CD4-positive, alpha-beta T cell treated with Interferon alpha-2 for 1 hour (primary cell): ENCODE measurements around the gene CNDP1.
"Not testable (repeated sequence)": the region's sequence is repeated elsewhere in the genome, so short reads cannot be mapped to it uniquely, and the experiment has no call there.

Experiments
- DNase-seq, 2 donors: peaks; one replicate each; pipeline ENCODE4 v3.0.0-alpha.2; 2020 to 2022

The CNDP1 gene, protein sequence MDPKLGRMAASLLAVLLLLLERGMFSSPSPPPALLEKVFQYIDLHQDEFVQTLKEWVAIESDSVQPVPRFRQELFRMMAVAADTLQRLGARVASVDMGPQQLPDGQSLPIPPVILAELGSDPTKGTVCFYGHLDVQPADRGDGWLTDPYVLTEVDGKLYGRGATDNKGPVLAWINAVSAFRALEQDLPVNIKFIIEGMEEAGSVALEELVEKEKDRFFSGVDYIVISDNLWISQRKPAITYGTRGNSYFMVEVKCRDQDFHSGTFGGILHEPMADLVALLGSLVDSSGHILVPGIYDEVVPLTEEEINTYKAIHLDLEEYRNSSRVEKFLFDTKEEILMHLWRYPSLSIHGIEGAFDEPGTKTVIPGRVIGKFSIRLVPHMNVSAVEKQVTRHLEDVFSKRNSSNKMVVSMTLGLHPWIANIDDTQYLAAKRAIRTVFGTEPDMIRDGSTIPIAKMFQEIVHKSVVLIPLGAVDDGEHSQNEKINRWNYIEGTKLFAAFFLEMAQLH

DNA sequence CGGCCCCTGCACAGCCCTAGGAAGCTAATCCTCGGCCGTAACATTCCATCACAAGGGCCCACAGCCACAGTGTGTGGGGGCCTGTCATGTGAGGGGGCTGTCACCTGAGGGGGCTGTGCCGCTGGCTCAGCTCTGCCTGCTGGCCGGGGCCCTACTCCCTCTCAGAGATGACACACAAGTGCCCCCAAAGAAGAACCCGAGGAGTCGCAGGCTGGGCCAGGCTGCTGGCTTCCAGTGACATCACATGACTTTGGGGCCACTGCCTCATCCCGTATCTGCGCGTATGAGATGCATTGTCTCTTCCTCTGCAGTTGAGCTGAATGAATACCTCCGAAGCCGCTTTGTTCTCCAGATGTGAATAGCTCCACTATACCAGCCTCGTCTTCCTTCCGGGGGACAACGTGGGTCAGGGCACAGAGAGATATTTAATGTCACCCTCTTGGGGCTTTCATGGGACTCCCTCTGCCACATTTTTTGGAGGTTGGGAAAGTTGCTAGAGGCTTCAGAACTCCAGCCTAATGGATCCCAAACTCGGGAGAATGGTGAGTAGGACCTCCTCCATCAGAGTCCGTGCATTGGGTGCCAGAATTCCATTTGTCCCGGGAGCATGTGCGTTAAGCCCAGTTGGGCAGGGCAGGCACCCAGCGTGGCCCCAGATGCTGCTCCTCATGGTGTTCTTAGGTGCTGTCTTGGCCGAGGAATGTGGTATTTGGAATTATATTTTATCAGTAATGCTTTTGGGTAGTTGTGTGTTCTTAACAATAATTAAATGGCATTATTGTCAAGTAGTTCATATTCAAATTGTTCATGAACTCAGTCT is at the start of gene CNDP1:
Gene CNDP1, plus strand, starts transcription at position 351 of the 820 bp plus-strand sequence. Its CDS starts 168 bp downstream, at position 519.
- no peak for DNase-seq

DNA sequence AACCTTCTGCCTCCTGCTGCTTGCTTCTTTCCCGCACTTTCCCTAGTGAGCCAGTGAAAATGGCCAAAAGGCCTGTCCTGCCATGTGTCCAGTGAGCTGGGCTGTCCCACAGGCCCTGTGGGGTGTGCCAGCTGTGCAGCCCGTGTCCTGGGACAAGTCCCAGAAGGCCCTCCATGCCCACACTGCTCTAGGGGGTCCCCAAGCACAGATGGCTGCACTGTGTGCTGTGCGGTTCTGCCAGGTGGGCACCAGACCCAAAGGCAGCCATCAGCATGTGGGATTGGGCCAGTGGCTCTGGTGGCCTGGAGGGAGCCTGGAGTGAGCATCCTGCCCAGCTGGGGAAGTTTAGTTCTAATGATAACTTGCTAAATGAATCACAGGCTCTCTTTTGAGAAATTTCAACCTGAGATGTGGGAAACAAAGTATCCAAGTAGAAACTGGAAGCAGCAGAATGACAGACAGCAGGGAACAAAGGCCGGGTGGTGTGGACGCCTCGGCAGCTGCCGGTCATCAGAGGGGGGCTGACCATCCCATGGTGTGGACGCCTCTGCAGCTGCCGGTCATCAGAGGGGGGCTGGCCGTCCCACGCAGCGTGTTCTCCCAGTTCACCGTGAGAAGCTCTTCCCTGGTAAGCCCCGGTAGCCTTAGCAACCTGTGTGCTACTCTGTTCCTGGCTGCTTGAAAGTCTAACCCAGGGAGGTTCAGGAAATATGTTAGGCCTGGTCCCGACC is 48.0 kb upstream of the CNDP1 start:
- no peak for DNase-seq

DNA sequence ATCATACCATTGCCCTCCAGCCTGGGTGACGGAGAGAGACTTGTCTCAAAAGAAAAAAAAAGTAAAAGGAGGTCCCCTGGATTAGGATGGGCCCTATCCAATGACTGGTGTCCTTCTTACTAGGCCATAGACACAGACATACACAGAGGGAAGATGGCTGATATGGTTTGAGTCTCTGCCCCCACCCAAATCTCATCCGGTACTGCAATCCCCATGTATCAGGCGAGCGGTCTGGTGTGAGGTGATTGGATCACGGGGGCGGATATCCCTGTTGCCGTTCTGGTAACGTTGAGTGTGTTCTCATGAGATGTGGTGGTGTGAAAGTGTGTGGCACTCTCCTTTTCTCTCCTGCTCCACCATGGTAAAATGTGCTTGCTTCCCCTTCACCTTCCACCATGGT is 45.9 kb upstream of the CNDP1 start:
- DNase-seq: no peak

DNA sequence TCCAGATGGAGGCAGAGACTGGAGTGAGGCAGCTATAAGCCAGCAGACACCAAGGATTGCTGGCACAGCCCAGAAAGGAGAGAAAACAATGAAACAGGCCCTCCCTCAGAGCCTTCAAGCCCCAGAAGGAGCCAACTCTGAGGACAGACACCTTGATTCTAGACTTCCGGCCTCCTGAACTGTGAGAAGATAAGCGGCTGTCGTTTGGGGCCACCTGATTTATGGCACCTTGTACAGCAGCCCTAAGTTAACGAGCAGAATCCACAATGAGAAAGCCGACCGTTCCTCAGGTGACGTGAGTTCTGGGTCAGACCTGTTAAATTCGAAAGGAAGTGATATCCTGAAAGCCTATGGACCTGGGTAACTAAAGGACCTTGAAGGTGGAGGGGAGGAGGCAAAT is 45.4 kb upstream of the CNDP1 start:
- no peak for DNase-seq

DNA sequence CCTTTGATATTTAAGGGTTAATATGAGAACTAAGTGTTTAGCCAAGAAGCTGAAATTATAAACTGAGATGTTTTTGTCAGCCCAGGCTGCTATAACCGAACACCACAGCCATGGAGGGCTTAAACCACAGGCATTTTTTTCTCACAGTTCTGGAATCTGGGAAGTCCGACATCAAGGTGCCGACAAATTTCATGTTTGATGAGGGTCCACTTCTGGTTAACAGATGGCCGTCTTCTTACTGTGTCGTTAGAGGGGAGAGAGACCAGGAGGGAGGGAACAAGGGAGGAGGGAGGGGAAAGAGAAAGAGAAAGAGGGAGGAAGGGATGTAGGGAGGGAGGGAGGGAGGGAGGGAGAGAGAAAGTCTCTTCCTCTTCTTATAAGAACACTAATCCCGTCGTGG is 44.6 kb upstream of the CNDP1 start:
- DNase-seq: no peak

DNA sequence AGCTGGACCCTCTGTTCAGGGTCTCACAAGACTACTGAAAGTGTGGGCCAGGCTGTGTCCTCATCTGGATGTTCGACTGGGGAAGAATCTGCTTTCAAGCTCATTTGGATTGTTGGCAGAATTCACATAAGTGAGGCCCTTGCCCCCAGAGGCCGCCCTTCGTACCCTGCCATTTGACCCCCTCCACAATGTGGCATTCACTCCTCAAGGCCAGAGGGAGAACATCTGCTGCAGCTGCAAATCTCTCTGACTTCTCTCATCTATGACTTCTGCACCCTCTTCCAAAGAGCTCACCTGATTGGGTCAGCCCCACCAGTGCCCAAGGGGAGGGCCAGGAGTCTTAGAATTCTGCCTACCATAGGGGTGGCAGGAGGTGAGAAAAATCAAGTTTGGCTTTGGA is 42.0 kb upstream of the CNDP1 start:
- no peak for DNase-seq

DNA sequence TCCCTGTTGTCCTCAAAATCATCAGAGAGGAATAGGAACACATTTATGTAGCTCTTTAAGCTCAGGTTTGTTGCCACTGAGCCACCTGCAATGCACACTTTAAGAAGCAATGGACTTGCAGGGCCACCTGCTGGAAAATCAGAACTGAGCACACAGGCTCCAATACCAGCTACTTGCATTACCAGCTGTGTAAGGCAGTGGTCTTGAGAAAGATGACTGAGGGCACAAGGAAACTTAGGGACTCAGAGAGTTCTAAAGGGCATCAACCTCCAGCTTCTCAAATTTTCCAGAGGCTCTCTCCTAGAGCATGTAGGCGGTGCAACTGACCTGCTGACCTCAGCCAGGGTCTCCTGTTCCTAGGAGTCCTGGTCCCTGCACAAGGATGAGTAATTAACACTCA is 40.6 kb upstream of the CNDP1 start:
- peak; percentile 76 to 82 for DNase-seq

DNA sequence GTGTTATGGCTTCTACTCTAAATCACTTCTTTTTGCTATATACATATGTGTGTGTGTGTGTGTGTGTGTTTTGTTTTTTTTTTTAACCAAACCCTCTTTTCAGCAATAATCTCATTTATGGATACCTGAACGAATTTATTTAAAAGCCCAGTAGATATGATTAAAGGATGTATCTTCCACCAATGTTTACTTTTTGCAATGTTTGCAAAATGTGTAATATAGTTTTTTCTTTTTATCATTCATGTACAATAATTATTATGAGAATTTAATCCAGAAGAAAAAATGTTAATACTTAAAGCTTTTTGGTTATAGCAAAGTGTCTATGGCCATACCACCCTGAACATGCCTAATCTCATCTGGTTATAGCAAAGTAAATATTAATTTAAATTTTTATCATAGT is 39.8 kb upstream of the CNDP1 start:
- DNase-seq: no peak

DNA sequence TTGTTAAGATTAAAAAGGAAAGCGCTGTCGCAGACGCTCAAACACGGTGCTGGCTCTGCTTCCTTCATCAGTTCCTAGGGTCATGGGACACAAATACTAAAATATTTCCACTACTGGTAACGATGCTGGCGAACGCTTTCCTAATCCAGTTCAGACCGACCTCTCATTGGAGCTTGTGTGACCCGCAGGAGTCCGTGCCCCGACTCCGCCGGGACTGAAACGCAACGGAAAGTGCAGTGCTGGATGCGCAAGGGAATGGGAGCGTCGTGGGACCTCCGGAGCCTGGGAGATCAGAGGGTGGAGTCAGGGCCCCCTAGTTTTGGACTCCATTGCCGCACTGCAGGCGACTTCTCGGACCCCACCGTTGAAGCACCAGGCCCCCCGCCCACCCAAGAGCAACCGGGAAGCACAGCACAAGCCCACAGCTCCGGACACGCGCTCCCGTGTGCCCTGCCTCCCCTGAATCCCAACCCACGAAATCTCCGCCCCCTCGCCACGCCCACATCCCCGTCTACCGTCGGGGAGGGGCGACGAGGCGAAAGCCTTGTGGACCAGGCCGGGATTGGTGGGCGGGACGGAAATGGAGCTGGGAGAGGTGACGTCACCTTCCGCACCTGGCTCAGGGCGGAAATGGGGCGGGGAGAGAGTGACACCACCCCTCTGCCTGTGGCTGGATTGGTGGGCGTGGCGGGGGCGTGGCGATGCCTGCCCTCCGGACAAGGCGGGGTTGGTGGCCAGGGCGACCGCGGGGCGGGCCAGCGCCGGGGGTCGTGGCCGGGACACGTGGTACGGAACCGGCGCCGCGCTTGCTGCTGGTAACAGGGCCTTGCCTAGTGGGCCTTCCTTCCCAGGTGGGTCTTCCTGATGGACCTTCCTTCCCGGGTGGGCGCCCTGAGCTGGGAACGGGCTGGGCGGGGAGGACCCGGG is 38.5 kb upstream of the CNDP1 start, which contains the start of gene CNDP2:
Gene CNDP2, plus strand, starts transcription at position 783 of the 927 bp plus-strand sequence. CDS start 3,611 bp downstream, outside the sequence.
- peak; percentile 99 for DNase-seq

DNA sequence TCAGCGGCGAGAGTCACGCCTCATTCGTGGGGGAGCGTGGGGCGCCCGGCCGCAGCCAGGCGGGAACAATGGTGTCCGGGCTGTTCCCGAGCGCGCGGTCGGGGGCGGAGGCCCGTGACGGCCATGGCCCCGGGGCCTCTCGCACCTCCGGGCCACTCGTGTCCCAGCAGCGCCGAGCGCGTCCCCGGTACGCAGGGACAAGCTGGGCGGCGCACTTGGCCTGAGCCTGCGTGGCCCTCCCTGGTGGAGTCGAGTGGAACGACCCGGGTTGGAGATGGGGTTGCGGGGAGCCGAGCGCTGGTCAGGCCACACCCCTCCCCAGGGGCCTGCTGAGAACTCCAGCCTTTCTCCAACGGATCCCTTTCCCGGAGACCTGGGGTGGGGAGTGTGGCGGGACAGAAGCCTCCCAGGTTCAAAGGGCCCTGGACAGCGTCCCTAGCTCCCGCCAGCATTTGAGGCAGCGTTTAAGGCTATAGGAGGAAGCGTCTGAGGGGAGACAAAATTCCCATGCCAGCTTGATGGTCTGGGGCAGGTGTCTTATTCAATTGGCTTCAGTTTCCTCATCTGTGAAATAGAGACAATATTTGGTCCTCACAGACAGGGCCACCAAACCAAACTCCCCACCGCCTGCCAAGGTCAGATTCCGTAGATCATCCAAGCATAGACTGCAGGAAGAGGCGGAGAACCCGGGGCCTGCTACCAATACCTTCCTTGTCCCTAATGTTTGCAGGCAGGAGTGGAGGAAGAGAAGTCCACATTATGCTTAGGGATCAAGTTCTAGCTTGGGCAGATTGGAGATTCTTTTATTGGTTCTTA is 37.6 kb upstream of the CNDP1 start:
- peak; percentile 51 to 62 for DNase-seq

DNA sequence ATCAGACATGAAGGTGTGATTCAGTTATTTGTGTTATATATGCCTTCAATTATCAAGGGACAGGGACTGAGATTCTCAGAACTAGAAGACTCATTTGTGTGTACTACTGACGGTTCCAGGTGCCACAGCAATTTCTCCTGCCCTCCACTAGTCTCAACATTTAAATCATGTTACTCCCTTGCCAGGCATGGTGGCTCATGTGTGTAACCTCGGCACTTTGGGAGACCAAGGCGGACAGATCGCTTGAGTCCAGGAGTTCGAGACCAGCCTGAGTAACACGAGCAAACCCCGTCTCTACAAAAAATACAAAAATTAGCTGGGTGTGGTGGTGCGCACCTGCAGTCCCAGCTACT is 37.0 kb upstream of the CNDP1 start:
- DNase-seq: no peak

DNA sequence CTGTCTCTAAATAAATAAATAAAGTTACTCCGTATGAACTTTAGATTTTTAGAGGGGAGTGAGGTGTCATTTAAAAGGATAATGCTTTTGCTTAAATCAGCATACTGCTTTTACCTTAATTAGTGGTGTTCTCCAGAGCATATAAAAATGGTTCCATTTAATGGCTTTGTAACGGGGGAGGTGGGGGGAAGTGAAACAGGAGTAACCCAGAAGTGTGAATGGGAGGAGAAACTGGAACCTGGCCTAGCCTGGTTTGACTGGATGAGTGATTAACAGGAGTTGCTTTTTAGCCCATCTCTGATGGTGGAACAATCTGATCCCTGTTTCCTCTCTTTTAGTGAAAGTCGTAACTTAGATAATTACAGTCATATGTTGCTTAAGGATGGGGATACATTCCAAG is 36.5 kb upstream of the CNDP1 start:
- DNase-seq: no peak

DNA sequence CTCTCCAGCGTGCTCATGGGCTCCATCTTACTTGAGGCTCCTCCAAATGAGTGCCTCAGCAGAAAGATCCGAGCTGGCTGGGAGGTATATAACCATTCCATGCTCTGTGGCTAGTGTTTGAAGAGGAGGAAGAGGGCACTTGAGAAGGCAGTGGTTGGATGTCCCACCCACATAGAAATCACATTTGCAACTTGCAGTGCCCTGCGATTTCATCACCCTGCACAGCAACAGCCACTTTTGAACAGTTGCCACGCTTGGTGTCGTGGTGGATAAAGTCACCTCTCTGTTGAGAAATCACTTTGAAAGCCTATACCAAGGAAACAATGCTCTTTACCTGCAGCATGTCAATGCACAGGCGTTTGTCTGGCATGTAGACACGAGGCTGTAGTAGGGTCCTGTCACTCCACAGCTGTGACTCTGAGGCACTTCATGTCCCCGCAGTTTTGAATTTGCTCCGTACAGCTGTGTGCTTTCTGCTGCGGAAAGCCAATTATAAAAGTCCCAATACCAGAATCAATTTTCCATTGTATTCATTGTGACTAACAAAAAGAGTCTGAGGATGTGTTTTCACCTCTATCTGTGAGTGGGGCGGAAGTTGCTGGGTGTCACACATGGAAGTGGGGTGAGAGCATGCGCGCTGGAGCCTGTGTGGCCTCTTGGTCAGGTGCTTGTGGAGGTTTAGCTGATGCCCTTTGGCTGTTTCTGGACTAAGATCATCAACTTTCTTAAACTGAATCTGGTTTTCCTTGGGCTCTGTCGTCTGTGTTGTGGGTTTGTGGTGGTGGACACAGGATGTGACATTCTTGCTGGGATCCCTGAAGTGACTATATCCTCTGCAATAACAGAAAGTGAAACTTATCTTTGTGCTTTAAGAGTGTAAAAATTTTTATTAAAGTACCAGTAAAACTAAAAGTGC is 35.3 kb upstream of the CNDP1 start:
- peak; percentile 84 to 87 for DNase-seq

DNA sequence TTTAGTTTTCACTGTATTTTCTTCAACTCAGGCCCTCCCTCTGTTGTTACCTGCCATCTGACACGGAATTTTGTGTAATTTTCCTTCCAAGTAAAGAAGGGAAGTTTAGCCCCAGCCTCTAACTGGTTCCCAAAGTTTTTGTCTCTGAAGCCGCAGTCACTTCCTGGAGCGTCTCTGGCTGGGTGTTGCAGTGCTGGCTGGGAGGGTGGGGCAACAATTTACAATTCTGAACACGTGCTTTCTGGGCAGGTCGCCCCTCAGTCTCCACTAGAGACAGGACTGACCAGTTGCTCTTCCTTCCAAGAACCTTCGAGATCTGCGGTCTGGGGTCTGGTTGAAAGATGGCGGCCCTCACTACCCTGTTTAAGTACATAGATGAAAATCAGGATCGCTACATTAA is 34.7 kb upstream of the CNDP1 start:
- peak; percentile 84 to 86 for DNase-seq

DNA sequence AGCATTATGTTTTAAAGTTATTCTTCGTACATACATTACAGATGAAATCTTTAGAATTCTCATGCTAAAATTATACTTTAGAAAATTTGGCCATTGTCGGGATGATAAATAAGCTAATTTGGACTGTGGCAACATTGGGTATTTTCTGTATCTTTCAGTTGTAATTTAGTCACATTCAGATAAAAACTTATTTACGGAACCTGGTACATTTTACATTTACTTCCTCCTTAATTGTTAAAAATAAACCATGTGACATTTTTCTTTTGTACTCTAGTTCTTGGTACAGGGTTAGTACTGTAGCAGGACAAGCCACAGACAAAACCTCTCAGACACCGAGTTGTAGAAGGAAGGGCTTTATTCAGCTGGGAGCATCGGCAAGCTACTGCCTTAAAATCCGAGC is 33.9 kb upstream of the CNDP1 start:
- no peak for DNase-seq

DNA sequence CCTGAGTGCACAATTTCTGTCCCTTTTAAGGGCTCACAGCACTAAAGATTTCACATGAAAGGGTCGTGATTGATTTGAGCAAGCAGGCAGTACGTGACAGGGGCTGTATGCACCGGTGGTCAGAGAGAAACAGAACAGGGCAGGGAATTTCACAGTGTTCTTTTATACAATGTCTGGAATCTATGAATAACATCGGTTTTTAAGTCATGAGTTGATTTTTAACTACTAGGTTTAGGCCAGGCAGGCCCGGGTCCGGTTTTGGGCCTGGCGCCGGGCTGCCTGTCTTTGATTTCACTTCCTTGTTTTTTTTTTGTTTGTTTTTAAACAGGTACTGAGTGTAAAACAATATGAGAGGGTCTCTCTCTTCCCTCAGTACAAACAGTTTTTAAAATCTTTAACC is 33.5 kb upstream of the CNDP1 start:
- DNase-seq: not testable (repeated sequence)

DNA sequence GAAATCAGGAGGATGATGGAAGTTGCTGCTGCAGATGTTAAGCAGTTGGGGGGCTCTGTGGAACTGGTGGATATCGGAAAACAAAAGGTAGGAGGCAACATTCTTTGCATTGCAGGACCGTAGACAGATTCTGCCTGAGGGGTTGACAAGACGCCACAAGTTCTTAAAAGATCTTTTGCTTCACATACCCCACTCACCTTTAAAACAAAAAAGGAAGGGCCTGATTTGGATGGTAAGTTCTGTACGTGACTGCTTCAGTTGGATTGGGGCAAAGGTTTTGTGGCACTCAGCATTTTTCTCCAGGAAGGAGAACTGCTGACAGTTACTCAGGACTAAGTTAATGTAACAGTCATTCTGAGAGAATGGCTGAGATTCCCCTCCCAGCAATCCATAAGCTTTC is 32.9 kb upstream of the CNDP1 start:
- no peak for DNase-seq

DNA sequence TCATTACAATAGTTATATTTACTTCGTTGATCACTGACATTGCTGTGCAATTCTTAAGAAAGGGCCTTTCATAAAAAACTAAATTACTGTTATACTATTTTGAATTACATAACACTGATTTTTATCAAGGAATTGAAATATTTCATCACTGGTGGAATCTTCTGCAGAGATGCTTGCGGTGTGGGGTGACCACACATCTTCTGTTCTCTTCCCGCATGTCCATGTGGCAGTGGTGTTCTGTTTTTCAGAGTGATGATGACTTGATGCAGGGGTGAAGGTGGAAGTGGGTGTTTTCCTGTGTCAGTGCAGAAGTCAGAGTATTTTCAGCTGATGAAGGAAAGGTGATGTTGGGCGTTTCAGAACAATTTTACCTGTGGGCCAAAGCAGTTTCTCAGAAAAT is 31.2 kb upstream of the CNDP1 start:
- DNase-seq: no peak

DNA sequence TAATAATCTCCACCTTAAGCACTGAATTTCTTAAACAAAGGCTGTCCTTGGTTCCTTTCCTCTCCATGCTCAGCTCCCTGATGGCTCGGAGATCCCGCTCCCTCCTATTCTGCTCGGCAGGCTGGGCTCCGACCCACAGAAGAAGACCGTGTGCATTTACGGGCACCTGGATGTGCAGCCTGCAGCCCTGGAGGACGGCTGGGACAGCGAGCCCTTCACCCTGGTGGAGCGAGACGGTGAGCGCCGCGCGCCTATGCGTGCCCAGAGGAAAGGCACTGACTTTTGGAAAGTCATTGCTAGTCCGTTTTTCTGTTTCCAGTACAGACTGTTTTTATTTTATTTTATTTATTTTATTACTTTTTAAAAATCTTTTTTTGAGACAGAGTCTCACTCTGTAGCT is 28.5 kb upstream of the CNDP1 start:
- no peak for DNase-seq

DNA sequence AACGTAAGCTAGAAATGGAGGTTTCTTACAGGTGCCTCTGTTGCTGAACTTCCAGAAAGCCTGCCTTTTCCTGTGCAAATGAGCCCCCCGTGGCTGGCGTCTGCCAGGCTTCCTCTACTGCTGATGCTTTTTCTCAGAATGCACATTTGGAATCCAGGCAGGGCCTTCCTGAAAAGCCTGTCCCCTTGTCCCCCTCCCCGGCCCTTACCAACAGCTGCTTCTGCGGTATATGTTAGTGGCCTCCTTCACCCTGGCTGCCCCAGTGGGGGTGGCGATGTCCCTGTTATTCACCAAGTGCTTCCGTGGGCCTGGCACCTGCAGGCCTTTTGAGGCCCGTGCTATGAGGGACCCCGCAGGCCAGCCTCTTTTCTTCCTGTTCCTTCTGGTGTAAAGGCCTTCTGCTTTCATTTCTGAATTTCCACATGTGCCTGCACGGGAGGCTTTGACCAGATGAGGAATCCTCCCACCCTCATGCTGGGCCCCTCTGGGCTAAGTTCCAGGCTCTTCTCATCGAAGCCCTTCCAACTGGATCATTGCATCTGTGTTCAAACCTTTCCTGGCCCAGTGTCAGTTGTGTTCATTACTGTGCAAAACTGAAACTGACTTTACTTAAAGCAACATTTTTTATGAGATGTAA is 27.7 kb upstream of the CNDP1 start:
- no peak for DNase-seq
